ENCODE measurements around the gene ZNF747.

- no peak for TF ChIP-seq POLR2A (IDR thresholded peaks at IDR 0.05)
- no peak for TF ChIP-seq CTCF (IDR thresholded peaks at IDR 0.05)
- TF ChIP-seq POLR2AphosphoS5 (IDR thresholded peaks at IDR 0.05), result no peak
- no peak for TF ChIP-seq EP300 (IDR thresholded peaks at IDR 0.05)
Observed at GRCh38 chr16:30533146-30533522, 1.5 kb downstream of the ZNF747 start.
